IMR-90 (cell line): ENCODE results near the gene AGMO. TPM values are rescaled to one million over a fixed set of nuclear protein-coding genes. Genes with fewer than 3 reads are reported as not detected.

Experiments
- ATAC-seq: fragments of 200-7000 bp; cut with Tn5 transposase; 2 replicates; pipeline ENCODE4 v1.9.1; 2020; ENCODE audit warnings: low read depth, mild to moderate bottlenecking, moderate library complexity
- BruUV-seq: library from RNA; stranded (reverse); fragments of 400-500 nt; replicated peaks from 2 replicates; lab custom pipeline; 2021; lab: Mats Ljungman, UMichigan
- CTCF ChIA-PET: fragments of 300-600 bp; formaldehyde crosslinking; extraction: SDS; loops from one replicate; lab custom pipeline; 2021; ENCODE audit warnings: antibody characterized with exemption; lab: Yijun Ruan, JAX
- POLR2A ChIA-PET: fragments of 300-600 bp; sonication (Branson Sonifier 250); formaldehyde crosslinking; loops from one replicate; lab custom pipeline; 2022; ENCODE audit warnings: antibody characterized with exemption; ENCODE audit not compliant: unreplicated experiment; lab: Charles Lee
- DNase-seq: peaks from one replicate; pipeline ENCODE4 v3.0.0; 2013
- H2AFZ ChIP-seq: replicated peaks from 2 replicates; pipeline ENCODE3; 2013; ENCODE audit warnings: low read length, mild to moderate bottlenecking; ENCODE audit not compliant: poor library complexity
- H2AK5ac ChIP-seq: 2 replicates; pipeline ENCODE4 v1.6.1; 2013; ENCODE audit warnings: low read depth, low read length, inconsistent platforms
- H2AK9ac ChIP-seq: replicated peaks from 2 replicates; pipeline ENCODE3; 2013; ENCODE audit warnings: mild to moderate bottlenecking, low read depth, low read length, moderate library complexity; ENCODE audit not compliant: poor library complexity
- H2BK120ac ChIP-seq: 2 replicates; pipeline ENCODE4 v1.6.1; 2013; ENCODE audit warnings: low read depth, low read length, inconsistent platforms
- H2BK15ac ChIP-seq: 3 replicates; pipeline ENCODE4 v1.6.1; 2013; ENCODE audit warnings: low read depth, low read length, inconsistent platforms
- H2BK20ac ChIP-seq: 2 replicates; pipeline ENCODE4 v1.6.1; 2013; ENCODE audit warnings: low read depth, mild to moderate bottlenecking, inconsistent platforms, low read length, moderate library complexity
- H2BK5ac ChIP-seq: 2 replicates; pipeline ENCODE4 v1.6.1; 2013; ENCODE audit warnings: mild to moderate bottlenecking, low read depth, low read length, inconsistent platforms; ENCODE audit not compliant: poor library complexity, severe bottlenecking
- H3K14ac ChIP-seq: replicated peaks from 2 replicates; pipeline ENCODE4 v1.6.1; 2013; ENCODE audit warnings: low read depth, low read length, inconsistent platforms
- H3K18ac ChIP-seq: 2 replicates; pipeline ENCODE4 v1.6.1; 2013; ENCODE audit warnings: low read depth, low read length, control low read depth
- H3K23ac ChIP-seq: 2 replicates; pipeline ENCODE4 v1.6.1; 2013; ENCODE audit warnings: low read depth, low read length, inconsistent platforms
- H3K27ac ChIP-seq: 2 replicates; pipeline ENCODE4 v1.5.1; 2013; ENCODE audit warnings: mild to moderate bottlenecking, control low read depth, low read length; ENCODE audit not compliant: insufficient read depth
- H3K27me3 ChIP-seq: 2 replicates; pipeline ENCODE4 v1.6.1; 2013; ENCODE audit warnings: low read length; ENCODE audit not compliant: control insufficient read depth, insufficient read depth
- H3K36me3 ChIP-seq: 2 replicates; pipeline ENCODE4 v1.6.1; 2013; ENCODE audit warnings: low read length, mixed read lengths; ENCODE audit not compliant: control insufficient read depth, insufficient read depth
- H3K4ac ChIP-seq: 2 replicates; pipeline ENCODE4 v1.6.1; 2013; ENCODE audit warnings: low read depth, low read length, inconsistent platforms
- H3K4me1 ChIP-seq: 2 replicates; pipeline ENCODE4 v1.6.1; 2013; ENCODE audit warnings: low read length, mixed read lengths; ENCODE audit not compliant: control insufficient read depth, insufficient read depth
- H3K4me2 ChIP-seq: 2 replicates; pipeline ENCODE4 v1.6.1; 2013; ENCODE audit warnings: low read depth, mild to moderate bottlenecking, control low read depth, low read length, moderate library complexity
- H3K4me3 ChIP-seq: 2 replicates; pipeline ENCODE4 v1.5.1; 2013; ENCODE audit warnings: low read depth, mild to moderate bottlenecking, control low read depth, low read length, moderate library complexity; ENCODE audit not compliant: insufficient read depth
- H3K56ac ChIP-seq: 2 replicates; pipeline ENCODE4 v1.6.1; 2013; ENCODE audit warnings: low read length, inconsistent platforms; ENCODE audit not compliant: insufficient read depth; ENCODE audit errors: extremely low read depth
- H3K79me1 ChIP-seq, 2 experiments: 2 replicates each; pipeline ENCODE4 v1.6.1; 2013; ENCODE audit warnings: low read length in 2 of 2, inconsistent platforms in 1 of 2, low read depth in 1 of 2
- H3K9ac ChIP-seq: 2 replicates; pipeline ENCODE4 v1.6.1; 2013; ENCODE audit warnings: low read depth, low read length, control low read depth
- H3K9me1 ChIP-seq: 2 replicates; pipeline ENCODE4 v1.6.1; 2013; ENCODE audit warnings: low read length, inconsistent platforms; ENCODE audit not compliant: insufficient read depth
- H3K9me3 ChIP-seq: 2 replicates; pipeline ENCODE4 v1.6.1; 2013; ENCODE audit warnings: low read length; ENCODE audit not compliant: control insufficient read depth, insufficient read depth
- H4K20me1 ChIP-seq: 2 replicates; pipeline ENCODE4 v1.6.1; 2013; ENCODE audit warnings: low read length, inconsistent platforms; ENCODE audit not compliant: insufficient read depth
- H4K5ac ChIP-seq: 2 replicates; pipeline ENCODE4 v1.6.1; 2013; ENCODE audit warnings: mild to moderate bottlenecking, low read depth, low read length, control low read depth
- H4K8ac ChIP-seq, 2 experiments: 2 replicates each; pipeline ENCODE4 v1.6.1; 2013; ENCODE audit warnings: low read depth in 2 of 2, low read length in 2 of 2, control low read depth in 1 of 2, inconsistent platforms in 1 of 2
- H4K91ac ChIP-seq: 2 replicates; pipeline ENCODE4 v1.6.1; 2013; ENCODE audit warnings: low read depth, low read length, inconsistent platforms; ENCODE audit not compliant: insufficient read depth
- BHLHE40 ChIP-seq: fragments of 150-350 bp; IDR thresholded peaks from 2 replicates; pipeline ENCODE4 v1.6.1; 2016; ENCODE audit warnings: mild to moderate bottlenecking, low read depth, low read length
- ELK1 ChIP-seq: fragments of 150-350 bp; IDR thresholded peaks from 2 replicates; pipeline ENCODE4 v1.6.1; 2016; ENCODE audit warnings: low read depth, mild to moderate bottlenecking, low read length, moderate library complexity, borderline replicate concordance
- MXI1 ChIP-seq: IDR thresholded peaks from 2 replicates; pipeline ENCODE4 v1.6.1; 2012; ENCODE audit warnings: low read depth, mild to moderate bottlenecking, low read length, moderate library complexity, borderline replicate concordance
- NFE2L2 ChIP-seq: fragments of 150-350 bp; IDR thresholded peaks from 2 replicates; pipeline ENCODE4 v1.6.1; 2016; ENCODE audit warnings: low read depth, mild to moderate bottlenecking, low read length
- POLR2A ChIP-seq: IDR thresholded peaks from 2 replicates; pipeline ENCODE4 v1.6.1; 2012; ENCODE audit warnings: mild to moderate bottlenecking, low read depth, low read length
- RAD21 ChIP-seq: IDR thresholded peaks from 2 replicates; pipeline ENCODE4 v1.6.1; 2012; ENCODE audit warnings: low read length, improper control_type of control experiment
- SMC3 ChIP-seq: fragments of 150-350 bp; IDR thresholded peaks from 2 replicates; pipeline ENCODE4 v1.6.1; 2016; ENCODE audit warnings: low read depth, mild to moderate bottlenecking, antibody characterized with exemption, low read length, moderate library complexity
- USF2 ChIP-seq: fragments of 150-350 bp; IDR thresholded peaks from 2 replicates; pipeline ENCODE4 v1.6.1; 2017; ENCODE audit warnings: mild to moderate bottlenecking, antibody characterized with exemption, low read length, low read depth
- WGBS, 2 experiments: methylation state at CpG; one replicate each; pipeline versions ENCODE4 v1.1.5 to v1.1.7; 2013; ENCODE audit warnings: missing lambda C conversion rate in 2 of 2; ENCODE audit not compliant: insufficient read length in 1 of 2; ENCODE audit errors: extremely low coverage in 2 of 2; 5-methylcytosine and 5-hydroxymethylcytosine counted together
- dilution Hi-C: fragments of 300-500 bp; cut with HindIII; formaldehyde crosslinking; loops from one replicate; pipeline ENCODE4 v1.14.3; 2018; ENCODE audit warnings: low sequenced_read_pairs; ENCODE audit not compliant: unreplicated experiment
- in situ Hi-C: fragments of 300-500 bp; cut with MboI; formaldehyde crosslinking; loops from 3 replicates; pipeline ENCODE4 v1.14.3; 2019; ENCODE audit warnings: low sequenced_read_pairs, inconsistent platforms, mixed read lengths
- intact Hi-C: fragments of 100-400 bp; cut with micrococcal nuclease; formaldehyde crosslinking; loops from 2 replicates; pipeline ENCODE4 v1.10.0; 2022
- polyA plus RNA-seq, 3 experiments: library from polyadenylated mRNA; depleted of rRNA; stranded (reverse); fragments of >200 nt; gene quantifications; 2 replicates each; pipeline ENCODE4 v1.2.3, GENCODE V29; 2012; ENCODE audit warnings: low replicate concordance in 1 of 3
- total RNA-seq: library from RNA; depleted of rRNA; stranded (reverse); fragments of >200 nt; gene quantifications from 2 replicates; pipeline ENCODE4 v1.2.3, GENCODE V29; 2012

AGMO gene
- total and polyA plus RNA-seq, 2 of the 4 experiments (the other 2 are of a cell fraction) = not detected

GRCh38 chr7:15430911-15431310, 130.9 kb downstream of the AGMO start:
- H2BK120ac ChIP-seq = no peak overlapping the region
- H3K79me1 ChIP-seq = no peaks in the 10 kb centered on the region
- no peak overlapping the region for H3K9ac ChIP-seq
- H2BK5ac ChIP-seq = no peak overlapping the region
- no peak overlapping the region for H3K18ac ChIP-seq
- no peak overlapping the region for H2BK15ac ChIP-seq
- H3K56ac ChIP-seq = no peak overlapping the region
- WGBS, 2 experiments = no CpG with 5 or more reads among the region's 1 CpG
- no peak overlapping the region for H2BK20ac ChIP-seq
- intact Hi-C loops = no loop called here
- H3K36me3 ChIP-seq = no peaks in the 10 kb centered on the region
- H3K9me3 ChIP-seq = no peaks in the 10 kb centered on the region
- no TSS peak for BruUV-seq
- TF ChIP-seq NFE2L2 (no peak), RAD21 (no peak), SMC3 (no peak), MXI1 (no peak), USF2 (no peak), POLR2A (no peak), BHLHE40 (no peak), ELK1 (no peak)
- in situ Hi-C loops = no loop called here
- H2AK9ac ChIP-seq = no peak overlapping the region
- H2AFZ ChIP-seq = no peak overlapping the region
- H4K91ac ChIP-seq = no peak overlapping the region
- H3K4me3 ChIP-seq = no peak overlapping the region
- H3K14ac ChIP-seq = no peak overlapping the region
- H3K4ac ChIP-seq = no peak overlapping the region
- H3K9me1 ChIP-seq = no peaks in the 10 kb centered on the region
- H4K5ac ChIP-seq = no peak overlapping the region
- H3K4me1 ChIP-seq = no peaks in the 10 kb centered on the region
- DNase-seq = no peak
- H4K20me1 ChIP-seq = no peaks in the 10 kb centered on the region
- dilution Hi-C loops = no loop called here
- no peaks in the 10 kb centered on the region for H3K27me3 ChIP-seq
- no peak overlapping the region for H3K23ac ChIP-seq
- no peak overlapping the region for H3K27ac ChIP-seq
- no peak for ATAC-seq
- no peak overlapping the region for H3K4me2 ChIP-seq
- ChIA-PET CTCF (no interaction called here), POLR2A (no interaction called here)
- H2AK5ac ChIP-seq = no peak overlapping the region
- no peak overlapping the region for H4K8ac ChIP-seq
